Measurements from ENCODE around the gene PTPRG. TPM values are rescaled to one million over a fixed set of nuclear protein-coding genes. Genes with fewer than 3 reads are reported as not detected.

Gene PTPRG
- total RNA-seq, 2 donors from 2014 or later: 23.9 to 31.6 TPM

- WGBS, 2 donors: 93 to 94% methylated on average over 3 of the region's 3 CpGs
- Histone ChIP-seq H3K27me3 (no peaks in the 10 kb centered on the region), H3K36me3 (replicated peaks in 1 of 2; ENCODE audit: insufficient read depth in 1 of 2, low read depth in 2 of 2) (no peaks in the 10 kb centered on the region), H3K4me1 (no peaks in the 10 kb centered on the region), H3K9me3 (no peaks in the 10 kb centered on the region), H3K27ac (no peak overlapping the region), H3K4me3 (no peak overlapping the region)
- DNase-seq (no peak), ATAC-seq (no peak)
- TF ChIP-seq POLR2A (IDR thresholded peaks at IDR 0.05) (no peak), CTCF (IDR thresholded peaks at IDR 0.05) (no peak)
- intact Hi-C loops (cut with DNase I): no loop called here
These were observed 716.1 kb downstream of the PTPRG start for GRCh38 chr3:62277450-62277849.

GRCh38 chr3:62277986-62278385 lies 716.6 kb downstream of the PTPRG start:
- H3K27ac ChIP-seq: no peak overlapping the region
- no peak for TF ChIP-seq POLR2A (IDR thresholded peaks at IDR 0.05)
- TF ChIP-seq CTCF (IDR thresholded peaks at IDR 0.05): no peak
- no peak for DNase-seq
- no peaks in the 10 kb centered on the region for H3K9me3 ChIP-seq
- ATAC-seq: no peak
- intact Hi-C loops (cut with DNase I): no loop called here
- no peaks in the 10 kb centered on the region for H3K27me3 ChIP-seq
- H3K4me1 ChIP-seq: no peaks in the 10 kb centered on the region
- H3K4me3 ChIP-seq: no peak overlapping the region
- no peaks in the 10 kb centered on the region for H3K36me3 ChIP-seq (replicated peaks in 1 of 2; ENCODE audit: insufficient read depth in 1 of 2, low read depth in 2 of 2)

- intact Hi-C loops (cut with DNase I): no loop called here
- WGBS, 2 donors: 60 to 81% methylated on average over 1 of the region's 1 CpG
- no peak for ATAC-seq
These were observed 720.4 kb downstream of the PTPRG start for GRCh38 chr3:62281726-62282125.

GRCh38 chr3:62284442-62284841 lies 723.1 kb downstream of the PTPRG start:
- Histone ChIP-seq H3K4me3 (no peak overlapping the region), H3K36me3 (replicated peaks in 1 of 2; ENCODE audit: insufficient read depth in 1 of 2, low read depth in 2 of 2) (no peaks in the 10 kb centered on the region), H3K4me1 (no peaks in the 10 kb centered on the region), H3K9me3 (no peaks in the 10 kb centered on the region), H3K27ac (no peak overlapping the region), H3K27me3 (no peaks in the 10 kb centered on the region)
- WGBS, 2 donors: 72 to 77% methylated on average over 2 of the region's 2 CpGs
- TF ChIP-seq POLR2A (IDR thresholded peaks at IDR 0.05) (no peak), CTCF (IDR thresholded peaks at IDR 0.05) (no peak)
- ATAC-seq (no peak), DNase-seq (no peak)
- intact Hi-C loops (cut with DNase I): no loop called here

More at GRCh38 chr3:62281726-62282125, 720.4 kb downstream of the PTPRG start:
- Histone ChIP-seq H3K27ac (no peak overlapping the region), H3K9me3 (no peaks in the 10 kb centered on the region), H3K27me3 (no peaks in the 10 kb centered on the region), H3K36me3 (replicated peaks in 1 of 2; ENCODE audit: insufficient read depth in 1 of 2, low read depth in 2 of 2) (no peaks in the 10 kb centered on the region), H3K4me1 (no peaks in the 10 kb centered on the region), H3K4me3 (no peak overlapping the region)
- DNase-seq: no peak
- no peak for TF ChIP-seq CTCF (IDR thresholded peaks at IDR 0.05)
- TF ChIP-seq POLR2A (IDR thresholded peaks at IDR 0.05): no peak

GRCh38 chr3:62287392-62287927 lies 726.1 kb downstream of the PTPRG start:
- Histone ChIP-seq H3K27ac (no peak overlapping the region), H3K27me3 (no peaks in the 10 kb centered on the region), H3K36me3 (replicated peaks in 1 of 2; ENCODE audit: insufficient read depth in 1 of 2, low read depth in 2 of 2) (no peaks in the 10 kb centered on the region), H3K4me1 (no peaks in the 10 kb centered on the region), H3K9me3 (no peaks in the 10 kb centered on the region), H3K4me3 (no peak overlapping the region)
- TF ChIP-seq POLR2A (IDR thresholded peaks at IDR 0.05) (no peak), CTCF (IDR thresholded peaks at IDR 0.05) (no peak)
- 78 to 84% methylated on average over 4 of the region's 4 CpGs for WGBS, 2 donors
- DNase-seq (no peak), ATAC-seq (no peak)
- intact Hi-C loops (cut with DNase I): no loop called here

Measured in body of pancreas (tissue), 4 donors.